HG03521 (cell line): ENCODE data around the gene ACSL3.
A peak's percentile ranks its signal among the peaks of the same experiment; 100 is the strongest.
"Not testable (repeated sequence)": the region's sequence is repeated elsewhere in the genome, so short reads cannot be mapped to it uniquely, and the experiment has no call there.

Source experiments
- ATAC-seq: cut with Tn5 transposase; IDR thresholded peaks from one replicate; pipeline ENCODE4 v1.9.1; 2021; ENCODE audit warnings: mild to moderate bottlenecking, moderate library complexity; ENCODE audit not compliant: unreplicated experiment

ACSL3 gene

DNA sequence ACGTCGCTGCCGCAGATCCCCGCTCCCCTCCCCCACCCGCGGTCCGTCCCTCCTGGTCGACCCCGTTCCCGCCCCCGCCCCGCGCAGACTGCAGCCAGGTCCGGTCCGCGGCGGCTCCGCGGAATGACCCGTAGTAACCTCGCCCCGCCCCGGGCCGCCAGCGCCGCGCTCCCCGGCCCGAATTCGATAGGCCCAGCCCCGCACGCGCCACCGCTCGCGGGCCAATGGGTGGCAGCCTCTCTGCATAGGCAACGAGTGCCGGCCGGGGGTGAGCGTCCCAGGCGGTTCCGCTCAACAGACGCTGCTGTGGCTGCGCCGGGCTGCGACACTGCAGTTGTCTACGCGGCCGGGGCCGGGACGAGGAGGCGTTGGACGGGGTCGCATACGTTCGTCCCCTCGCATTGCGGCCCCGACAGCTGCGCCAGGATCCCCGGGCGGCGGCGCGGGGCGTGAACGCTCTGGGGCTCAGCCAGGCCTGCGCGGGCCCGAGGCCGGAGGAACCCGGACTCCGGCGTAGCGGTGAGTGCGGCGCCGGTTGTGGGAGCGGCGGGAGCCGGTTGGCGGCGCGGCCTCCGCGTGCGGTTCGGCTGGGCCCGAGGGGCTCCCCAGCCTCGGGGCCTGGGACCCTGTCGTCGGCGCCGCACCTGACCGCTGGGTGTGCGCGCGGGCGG, at the start of gene ACSL3:
Gene ACSL3 (plus strand): TSS at position 297 of the 671 bp plus-strand sequence. CDS start 47,737 bp downstream, outside the sequence.
- peak; percentile 99 for ATAC-seq

DNA sequence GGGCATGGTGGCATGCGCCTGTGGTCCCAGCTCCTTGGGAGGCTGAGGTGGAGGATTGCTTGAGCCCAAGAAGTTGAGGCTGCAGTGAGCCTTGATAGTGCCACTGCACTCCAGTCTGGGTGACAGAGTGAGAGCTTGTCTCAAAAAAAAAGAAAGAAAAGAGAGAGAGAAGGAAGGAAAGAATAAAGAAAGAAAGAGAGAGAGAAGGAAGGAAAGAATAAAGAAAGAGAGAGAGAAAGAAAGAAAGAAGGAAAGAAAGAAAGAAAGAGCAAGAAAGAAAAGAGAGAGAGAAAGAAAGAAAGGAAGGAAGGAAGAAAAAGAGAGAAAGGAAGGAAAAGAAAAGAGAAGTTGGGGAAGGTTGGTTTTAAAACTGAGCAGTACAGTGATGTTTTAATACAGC, 49.0 kb upstream of the ACSL3 start:
- no peak for ATAC-seq

DNA sequence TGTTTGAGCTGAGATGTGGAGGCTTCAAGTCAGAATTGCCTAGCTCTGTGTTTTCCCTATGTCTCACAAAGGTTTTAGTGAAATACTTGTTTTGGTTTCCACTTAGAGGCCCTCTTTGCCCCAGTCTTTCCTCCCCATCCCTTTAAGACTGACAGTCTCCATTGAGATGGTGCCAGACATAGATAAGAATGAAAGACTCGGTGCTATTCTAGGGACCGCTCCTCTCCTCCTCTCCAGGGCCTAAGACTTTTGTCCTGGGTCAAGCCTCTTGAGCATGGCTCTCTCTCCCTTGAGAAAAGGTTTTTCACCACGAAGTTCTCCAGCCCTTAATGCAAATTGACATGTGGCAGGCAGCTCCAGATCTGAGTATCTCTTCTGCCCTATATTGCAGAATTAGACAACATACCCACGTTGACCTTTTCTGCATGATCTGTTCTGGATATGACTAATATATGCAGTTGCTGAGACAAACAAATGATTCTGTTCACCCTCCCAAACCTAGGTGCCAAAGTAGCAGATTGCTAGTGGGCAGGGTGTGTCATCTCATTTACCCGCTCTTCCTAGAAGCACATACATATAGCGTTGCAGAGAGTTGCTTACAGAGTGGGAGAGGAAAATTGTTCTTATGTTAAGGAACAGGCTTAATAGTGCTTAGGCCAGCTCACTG, 47.5 kb upstream of the ACSL3 start:
- peak; percentile 82 for ATAC-seq

DNA sequence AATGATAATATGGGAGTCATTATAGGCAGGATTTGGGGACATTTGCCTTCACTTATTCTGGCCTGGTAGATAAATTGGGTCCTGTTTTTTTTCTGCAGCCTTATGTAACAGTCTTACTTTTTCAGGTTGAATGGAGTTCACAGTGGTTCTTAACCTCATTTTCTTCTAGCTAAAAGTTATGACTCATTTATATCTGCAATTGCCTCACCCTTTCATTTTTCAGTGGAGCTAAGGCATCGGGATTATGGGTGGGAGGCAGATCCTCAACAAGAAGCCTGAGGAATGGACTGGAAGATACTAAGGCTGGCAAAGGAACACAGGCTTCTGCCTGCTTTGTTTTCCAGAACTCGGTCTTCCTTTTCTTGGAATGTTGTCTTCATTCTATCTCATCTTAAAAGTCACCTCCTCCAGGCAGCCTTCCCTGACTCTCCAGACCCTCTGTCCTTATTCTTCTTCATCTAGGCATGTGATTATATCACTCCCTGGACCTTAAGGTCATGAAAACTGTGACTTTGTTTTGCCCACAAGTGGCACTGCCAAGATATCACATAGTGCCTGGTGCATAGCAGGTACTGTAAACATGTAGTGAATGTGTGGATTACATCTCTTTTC, 41.0 kb upstream of the ACSL3 start:
- no peak for ATAC-seq

DNA sequence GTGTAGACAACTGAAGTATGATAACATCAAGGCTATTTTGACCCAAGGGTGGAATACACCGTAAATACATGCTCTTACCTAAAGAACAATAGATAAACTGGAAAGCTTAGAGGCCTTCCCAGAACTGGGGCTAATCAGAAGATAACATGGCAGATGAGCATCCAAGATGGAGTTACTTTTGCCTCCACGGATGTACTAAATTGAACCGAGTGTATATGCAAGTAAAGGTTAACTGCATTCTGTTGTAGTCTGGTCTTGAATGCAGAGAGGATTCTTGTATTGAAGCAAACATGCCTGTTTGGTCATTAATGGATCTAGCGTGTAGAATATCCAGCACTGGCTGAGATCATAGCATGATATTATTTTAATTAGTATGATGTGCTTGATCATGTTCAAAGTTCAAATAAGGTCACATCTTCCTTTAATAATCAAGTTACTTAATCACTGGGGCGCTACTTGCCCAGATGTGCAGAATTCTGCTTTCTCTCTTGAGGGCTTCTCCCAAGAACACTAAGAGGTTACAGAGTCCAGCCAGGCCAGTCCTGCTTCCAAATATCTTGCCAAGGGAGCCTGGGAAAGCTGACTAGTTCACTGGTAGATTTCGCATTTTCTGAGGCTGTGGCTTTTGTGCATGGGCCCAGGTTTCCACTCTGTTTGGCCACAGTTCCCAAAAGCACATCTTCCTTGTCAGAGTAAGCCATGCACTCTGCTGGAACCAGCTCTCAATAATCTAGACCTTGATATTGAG, 37.5 kb upstream of the ACSL3 start:
- ATAC-seq, result no peak

DNA sequence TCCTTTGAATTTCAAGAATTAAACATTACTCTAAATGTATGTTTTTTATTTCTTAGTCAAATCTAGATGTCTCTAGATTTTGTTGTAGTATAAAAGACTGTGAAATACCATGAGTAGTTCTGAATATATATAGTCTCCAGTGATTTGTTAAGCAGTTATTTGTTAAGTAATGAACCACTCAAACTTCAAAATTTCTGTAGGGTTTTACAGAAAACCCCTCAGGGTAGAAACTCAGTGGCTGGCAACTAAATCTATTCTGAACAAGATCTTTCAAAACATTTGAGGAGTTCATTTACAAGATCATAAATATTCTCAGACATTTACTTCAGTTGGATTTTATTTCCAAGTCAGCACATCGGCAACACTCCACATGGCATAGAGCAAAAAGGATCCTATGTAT, 35.8 kb upstream of the ACSL3 start:
- no peak for ATAC-seq

DNA sequence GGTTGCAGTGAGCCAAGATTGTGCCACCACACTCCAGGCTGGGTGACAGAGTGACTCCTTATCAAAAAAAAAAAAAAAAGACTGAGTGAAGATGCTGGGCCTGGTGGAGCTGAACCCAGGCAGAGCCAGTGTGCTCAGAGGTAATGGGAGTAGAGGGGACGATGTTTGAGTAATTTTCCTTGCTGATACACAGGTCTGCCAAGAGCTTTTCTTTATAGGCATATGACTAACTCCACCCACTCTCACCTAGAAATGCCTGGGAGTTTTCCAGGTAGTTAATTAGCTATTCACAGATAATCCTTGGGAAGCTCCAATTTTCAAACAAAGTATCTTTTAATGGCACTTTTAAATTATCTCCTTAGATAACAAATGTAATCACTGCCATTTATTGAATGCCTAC, 33.4 kb upstream of the ACSL3 start:
- ATAC-seq, result no peak

DNA sequence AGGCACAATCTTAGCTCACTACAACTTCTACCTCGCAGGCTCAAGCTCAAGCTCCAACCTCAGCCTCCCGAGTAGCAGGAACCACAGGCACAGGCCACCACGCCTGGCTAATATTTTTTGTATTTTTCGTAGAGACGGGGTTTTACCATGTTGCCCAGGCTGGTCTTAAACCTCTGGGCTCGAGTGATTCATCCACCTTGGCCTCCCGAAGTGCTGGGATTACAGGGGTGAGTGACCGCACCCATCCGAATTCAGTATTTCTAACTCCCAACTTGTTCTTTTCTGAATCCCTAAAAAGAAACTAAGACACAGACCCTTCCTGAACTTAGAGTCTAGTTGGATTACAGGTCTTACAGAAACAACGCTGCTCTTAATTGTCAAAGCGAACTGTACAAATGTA, 32.3 kb upstream of the ACSL3 start:
- no peak for ATAC-seq

DNA sequence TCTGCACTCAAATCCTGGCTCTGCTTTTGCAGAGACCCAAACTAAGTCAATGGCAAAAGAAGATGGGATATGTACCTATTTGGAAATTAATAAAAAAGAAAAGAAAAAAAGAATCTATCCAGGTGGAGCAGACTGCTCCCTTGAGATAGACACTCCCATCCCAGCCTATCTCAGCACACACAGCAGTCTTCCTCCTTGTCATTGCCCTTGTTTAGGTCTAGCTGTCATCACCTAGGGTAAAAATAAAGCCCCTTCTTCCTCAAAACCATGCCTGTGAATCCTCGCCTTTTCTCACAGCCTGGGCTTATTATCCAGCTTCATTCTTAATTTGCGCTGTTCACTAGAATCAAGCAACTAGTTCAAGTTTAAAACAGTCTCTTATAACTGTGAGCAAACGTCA, 30.7 kb upstream of the ACSL3 start:
- no peak for ATAC-seq

DNA sequence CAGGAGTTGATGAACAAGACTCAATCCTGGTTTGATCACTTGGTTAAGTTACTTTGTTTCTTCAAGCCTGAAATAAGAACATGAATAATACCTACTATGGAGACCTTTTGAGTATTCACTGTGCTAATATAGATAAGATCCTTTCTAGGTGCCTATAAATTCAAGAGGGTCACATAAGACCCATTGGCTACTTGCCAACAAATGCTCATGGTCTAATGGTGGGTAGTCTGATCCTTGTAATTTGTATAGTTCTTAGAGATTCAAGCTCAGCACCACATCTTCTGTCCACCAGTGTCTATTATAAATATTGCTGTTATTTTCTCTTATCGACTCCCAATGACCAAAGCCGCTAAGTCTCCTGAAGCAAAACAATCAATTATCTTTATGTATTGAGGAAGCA, 27.4 kb upstream of the ACSL3 start:
- no peak for ATAC-seq

DNA sequence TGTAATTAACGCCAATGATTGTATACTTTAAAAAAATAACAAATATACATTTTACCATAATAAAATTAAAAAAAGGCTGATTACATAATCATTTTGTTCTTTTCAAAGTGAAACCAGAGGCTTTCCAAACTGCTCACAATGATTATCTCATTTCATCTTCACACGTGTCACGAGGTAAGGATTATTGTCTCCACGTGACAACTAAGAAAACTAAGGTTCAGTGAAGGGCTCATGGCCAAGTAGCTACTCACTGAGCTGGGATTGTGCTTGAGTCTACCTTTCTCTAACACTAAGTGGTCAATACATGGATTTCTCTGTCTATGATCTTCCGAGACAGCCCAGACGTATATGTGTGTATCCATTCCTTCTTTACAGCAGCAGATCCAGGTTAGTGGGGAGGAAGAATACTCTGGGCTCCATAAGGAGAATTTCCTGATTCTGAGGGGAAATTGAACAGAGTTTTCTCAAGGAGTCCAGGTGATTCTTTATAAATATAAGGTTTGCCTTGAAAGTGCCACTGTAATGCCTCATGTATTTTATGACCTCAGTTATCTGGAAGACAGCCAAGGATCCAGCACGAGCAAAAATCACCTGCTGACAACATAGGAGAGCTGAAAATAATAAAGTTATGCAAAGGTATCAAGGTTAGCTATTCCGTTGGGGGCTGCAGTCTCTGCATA, 25.6 kb upstream of the ACSL3 start:
- ATAC-seq, result no peak

DNA sequence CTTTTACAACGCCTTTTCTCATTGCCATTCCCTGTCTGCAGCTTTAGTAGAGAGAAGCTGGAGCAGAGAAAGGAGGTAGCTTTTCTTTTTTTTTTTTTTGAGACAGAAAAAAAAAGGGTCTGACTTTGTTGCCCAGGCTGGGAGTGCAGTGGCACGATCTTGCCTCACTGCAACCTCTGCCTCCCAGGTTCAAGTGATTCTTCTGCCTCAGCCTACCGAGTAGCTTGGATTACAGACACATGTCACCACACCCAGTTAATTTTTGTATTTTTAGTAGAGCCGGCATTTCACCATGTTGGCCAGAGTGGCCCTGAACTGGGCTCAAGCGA, 25.0 kb upstream of the ACSL3 start:
- no peak for ATAC-seq

DNA sequence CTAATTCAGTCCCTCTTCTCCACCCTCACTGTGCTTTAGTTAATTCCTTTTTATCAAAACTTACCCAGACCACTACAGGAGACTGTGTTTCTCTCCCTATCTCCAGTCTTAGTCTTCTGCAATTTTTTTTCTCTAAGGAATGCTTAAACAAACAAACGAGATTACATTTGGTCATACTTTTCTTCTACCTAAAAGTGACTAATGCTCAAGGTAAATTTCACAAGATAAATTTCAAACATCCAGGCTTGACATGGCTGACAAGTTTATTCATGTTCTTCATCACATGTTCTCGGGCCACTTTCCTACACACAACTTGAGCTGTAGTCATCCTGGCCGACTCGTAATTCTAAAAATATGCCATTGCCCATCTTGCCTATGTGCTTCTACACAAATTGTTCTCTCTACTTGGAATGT, 23.2 kb upstream of the ACSL3 start:
- no peak for ATAC-seq

DNA sequence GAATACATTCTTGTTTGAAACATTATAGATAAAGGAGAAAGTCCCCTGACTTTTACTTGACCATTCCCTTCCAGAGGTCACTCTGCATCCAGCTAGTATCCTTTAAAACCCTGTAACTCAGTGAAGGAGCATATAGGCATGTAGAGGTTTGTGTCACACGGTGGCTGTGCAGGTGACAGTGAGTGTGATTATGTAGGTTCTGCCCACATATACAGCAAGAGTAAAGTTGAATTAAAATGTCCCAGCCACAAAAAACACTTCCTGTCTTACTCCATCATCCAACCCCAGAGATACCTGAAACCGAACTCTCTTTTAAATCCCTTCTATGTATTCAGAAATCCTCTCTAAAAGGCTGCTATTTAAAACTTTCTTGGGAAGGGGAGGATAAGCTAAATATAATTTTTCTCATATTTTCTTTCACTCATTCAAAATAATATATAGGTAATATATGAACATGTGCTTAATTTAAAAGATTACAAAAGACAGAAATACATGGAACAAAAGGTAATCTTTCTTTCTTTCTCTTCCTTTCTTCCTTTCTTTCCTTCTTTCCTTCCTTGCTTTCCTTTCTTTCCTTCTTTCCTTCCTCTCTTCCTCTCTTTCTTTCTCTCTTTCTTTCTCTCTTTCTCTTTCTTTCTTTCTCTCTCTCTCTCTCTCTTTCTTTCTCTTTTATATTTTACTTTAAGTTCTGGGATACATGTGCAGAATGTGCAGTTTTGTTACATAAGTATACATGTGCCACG, 20.6 kb upstream of the ACSL3 start:
- ATAC-seq, result no peak

DNA sequence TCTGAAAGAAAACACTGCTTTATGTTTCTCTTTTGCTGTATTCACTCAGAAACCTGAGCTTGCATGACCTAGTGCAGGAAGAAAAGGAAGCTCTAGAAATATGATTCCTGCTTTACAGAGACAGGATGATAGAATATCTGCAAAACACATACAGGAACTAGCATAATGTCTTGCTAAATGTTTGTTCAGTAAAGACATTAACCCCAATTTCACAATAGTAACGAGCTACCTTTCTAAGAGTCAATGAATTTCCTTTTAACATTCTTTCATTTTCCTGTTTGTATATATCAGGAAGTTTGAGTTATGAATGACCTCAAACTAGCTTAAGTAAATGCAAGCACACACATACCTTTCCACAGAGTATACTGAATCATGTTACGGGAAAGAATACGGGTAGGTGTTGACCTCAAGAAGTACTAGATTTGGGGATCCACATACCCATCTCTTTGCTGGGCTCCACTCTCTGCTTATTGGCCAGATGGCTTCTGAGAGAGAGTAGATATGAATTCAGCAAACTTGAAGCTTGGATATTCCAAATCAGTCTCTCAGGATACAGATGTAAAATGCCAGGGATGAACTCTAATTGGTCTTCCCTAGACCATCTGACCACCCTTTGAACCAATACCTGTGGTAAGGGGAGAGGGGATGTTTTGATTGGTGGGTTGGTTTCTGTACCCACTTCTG, 18.2 kb upstream of the ACSL3 start:
- ATAC-seq, result no peak

DNA sequence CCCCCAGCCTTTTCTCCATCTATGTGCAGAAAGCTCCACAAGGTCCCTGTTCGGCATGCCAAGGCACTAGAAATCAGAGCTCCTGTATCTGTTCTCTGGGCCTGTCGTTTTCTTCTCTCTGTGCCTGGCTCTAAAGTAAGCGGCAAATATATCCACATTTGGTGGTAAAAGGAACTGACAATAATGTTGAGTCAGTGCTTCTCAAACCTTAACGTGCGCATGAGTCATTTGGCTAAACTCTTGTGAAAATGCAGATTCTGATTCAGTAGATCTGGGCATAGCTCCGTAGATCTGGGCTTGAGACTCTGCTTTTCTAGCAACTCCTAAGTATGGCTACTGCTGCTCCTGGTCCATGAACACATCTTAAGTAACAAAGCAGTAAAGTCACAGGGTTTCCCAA, 16.5 kb upstream of the ACSL3 start:
- ATAC-seq, result no peak

DNA sequence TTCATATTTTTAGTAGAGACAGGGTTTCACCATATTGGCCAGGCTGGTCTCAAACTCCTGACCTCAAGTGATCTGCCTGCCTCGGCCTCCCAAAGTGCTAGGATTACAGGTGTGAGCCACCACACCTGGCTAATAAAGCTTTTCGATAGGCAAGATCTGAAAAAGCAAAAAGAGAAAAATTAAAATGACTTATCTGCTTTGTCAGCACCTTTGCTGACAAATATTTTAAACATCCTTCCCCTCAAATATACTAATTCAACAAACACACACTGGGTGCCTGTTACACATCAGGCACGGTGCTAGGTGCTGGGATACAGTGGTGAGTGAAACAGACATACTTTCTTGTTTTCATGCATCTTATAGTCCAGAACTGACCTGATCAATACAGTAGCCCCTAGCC, 15.5 kb upstream of the ACSL3 start:
- not testable (repeated sequence) for ATAC-seq

DNA sequence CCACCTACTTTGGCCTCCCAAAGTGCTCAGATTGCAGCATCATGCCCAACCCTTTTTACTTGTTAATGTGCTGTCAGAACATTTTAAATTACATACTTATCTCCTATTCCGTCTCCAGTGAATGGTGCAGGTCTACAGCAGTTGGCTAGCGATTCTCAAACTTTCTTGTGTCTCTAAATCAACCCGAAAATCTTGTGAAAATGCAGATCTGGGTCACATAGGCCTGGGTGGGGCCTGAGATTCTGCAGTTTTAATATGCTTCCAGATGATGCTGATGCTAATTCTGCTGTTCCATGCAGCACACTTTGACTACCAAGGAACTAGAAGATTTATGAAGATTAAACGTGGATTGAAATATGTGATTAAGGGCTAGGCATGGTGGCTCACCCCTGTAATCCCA, 14.8 kb upstream of the ACSL3 start:
- ATAC-seq, result no peak

DNA sequence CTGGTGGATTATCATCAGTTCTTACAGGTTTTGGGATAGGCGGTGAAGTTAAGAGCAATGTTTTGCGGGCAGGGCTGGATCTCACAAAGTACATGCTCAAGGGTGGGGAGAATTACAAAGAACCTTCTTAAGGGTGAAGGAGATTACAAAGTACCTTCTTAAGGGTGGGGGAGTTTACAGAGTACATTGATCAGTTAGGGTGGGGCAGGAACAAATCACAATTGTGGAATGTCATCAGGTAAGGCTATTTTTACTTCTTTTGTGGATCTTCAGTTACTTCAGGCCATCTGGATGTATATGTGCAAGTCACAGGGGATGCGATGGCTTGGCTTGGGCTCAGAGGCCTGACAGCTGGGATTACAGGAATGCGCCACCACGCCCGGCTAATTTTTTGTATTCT, 12.8 kb upstream of the ACSL3 start:
- ATAC-seq, result not testable (repeated sequence)

DNA sequence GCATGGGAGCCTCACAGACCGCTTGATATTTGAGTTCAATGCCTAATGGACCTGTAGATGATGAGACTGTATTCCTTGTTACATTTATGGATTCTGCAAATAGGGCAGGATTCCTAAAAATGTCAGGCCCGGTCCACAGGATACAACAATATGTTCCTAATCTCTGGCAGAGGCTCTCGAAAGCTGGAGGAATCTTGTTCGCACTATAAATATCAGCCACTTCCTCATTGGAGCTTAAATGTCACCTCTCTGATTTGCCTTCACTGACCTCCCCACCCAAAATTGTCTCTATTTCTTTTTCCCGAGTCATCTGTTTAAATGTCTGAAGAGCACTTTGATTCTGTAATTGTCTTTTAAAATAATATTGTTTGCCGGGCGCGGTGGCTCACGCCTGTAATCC, 12.0 kb upstream of the ACSL3 start:
- no peak for ATAC-seq
